ENCODE measurements around the gene SCP2D1. TPM values are rescaled to one million over a fixed set of nuclear protein-coding genes. Genes with fewer than 3 reads are reported as not detected.

SCP2D1 gene
- polyA plus RNA-seq, 1 of the 3 experiments (the other 2 are of a cell fraction), result not detected

DNA sequence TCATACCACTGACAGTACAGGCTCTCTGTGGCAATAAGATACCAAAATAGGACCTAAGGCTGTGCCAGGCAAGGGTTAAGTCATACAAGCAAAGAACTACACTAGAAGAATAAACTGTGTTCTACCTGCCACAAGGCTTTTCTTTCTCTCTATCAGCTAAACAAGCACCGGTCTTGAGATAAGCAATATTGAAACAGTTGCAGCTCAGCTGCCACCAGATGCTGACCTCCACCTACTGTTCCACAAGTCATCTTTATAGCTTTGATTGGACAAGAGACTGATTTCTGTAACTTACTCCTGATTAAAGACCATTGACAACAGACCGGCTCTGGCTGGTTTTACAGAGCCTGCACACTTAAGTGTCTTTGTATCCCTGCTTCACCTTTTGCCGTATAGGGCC, 24.1 kb downstream of the SCP2D1 start:
- no peak overlapping the region for H3K4me3 ChIP-seq (ENCODE audit: low read depth in 2 of 2, low read length in 1 of 2)
- POLR2A ChIA-PET, result no interaction called here
- no peaks in the 10 kb centered on the region for H3K4me1 ChIP-seq (ENCODE audit: control insufficient read depth in 1 of 2, insufficient read depth in 2 of 2, low read depth in 1 of 2, low read length in 1 of 2)
- no peaks in the 10 kb centered on the region for H3K9me2 ChIP-seq
- no peak for DNase-seq
- H3F3A ChIP-seq (replicated peaks; ENCODE audit: insufficient read depth), result peaks cover 4% of the 10 kb centered on the region
- TF ChIP-seq, protein P1, sequence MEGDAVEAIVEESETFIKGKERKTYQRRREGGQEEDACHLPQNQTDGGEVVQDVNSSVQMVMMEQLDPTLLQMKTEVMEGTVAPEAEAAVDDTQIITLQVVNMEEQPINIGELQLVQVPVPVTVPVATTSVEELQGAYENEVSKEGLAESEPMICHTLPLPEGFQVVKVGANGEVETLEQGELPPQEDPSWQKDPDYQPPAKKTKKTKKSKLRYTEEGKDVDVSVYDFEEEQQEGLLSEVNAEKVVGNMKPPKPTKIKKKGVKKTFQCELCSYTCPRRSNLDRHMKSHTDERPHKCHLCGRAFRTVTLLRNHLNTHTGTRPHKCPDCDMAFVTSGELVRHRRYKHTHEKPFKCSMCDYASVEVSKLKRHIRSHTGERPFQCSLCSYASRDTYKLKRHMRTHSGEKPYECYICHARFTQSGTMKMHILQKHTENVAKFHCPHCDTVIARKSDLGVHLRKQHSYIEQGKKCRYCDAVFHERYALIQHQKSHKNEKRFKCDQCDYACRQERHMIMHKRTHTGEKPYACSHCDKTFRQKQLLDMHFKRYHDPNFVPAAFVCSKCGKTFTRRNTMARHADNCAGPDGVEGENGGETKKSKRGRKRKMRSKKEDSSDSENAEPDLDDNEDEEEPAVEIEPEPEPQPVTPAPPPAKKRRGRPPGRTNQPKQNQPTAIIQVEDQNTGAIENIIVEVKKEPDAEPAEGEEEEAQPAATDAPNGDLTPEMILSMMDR (IDR thresholded peaks at IDR 0.05), result no peak
- TF ChIP-seq TAF1 (IDR thresholded peaks at IDR 0.05; ENCODE audit: borderline replicate concordance, low read depth, low read length) (no peak), POLR2AphosphoS5 (IDR thresholded peaks at IDR 0.05; ENCODE audit: low read depth, low read length) (no peak)
- no peaks in the 10 kb centered on the region for H4K20me1 ChIP-seq (ENCODE audit: insufficient read depth)
- no peak overlapping the region for H3K4me2 ChIP-seq
- no peaks in the 10 kb centered on the region for H3K79me2 ChIP-seq (ENCODE audit: insufficient read depth)
- CTCF ChIA-PET, result no interaction called here
- 39% methylated on average over 3 of the region's 3 CpGs for WGBS (ENCODE audit: low lambda C conversion rate)
- H3K27ac ChIP-seq (ENCODE audit: low read depth in 2 of 2, low read length in 1 of 2), result no peak overlapping the region
- no peaks in the 10 kb centered on the region for H3K9me3 ChIP-seq
- no peaks in the 10 kb centered on the region for H3K36me3 ChIP-seq (replicated peaks in 1 of 2; ENCODE audit: control insufficient read depth in 1 of 2, insufficient read depth in 2 of 2, low read length in 1 of 2)
- H3K27me3 ChIP-seq (ENCODE audit: insufficient read depth), result no peaks in the 10 kb centered on the region
- no peak overlapping the region for H2AFZ ChIP-seq (ENCODE audit: low read depth)
- no peak overlapping the region for H3K9ac ChIP-seq

DNA sequence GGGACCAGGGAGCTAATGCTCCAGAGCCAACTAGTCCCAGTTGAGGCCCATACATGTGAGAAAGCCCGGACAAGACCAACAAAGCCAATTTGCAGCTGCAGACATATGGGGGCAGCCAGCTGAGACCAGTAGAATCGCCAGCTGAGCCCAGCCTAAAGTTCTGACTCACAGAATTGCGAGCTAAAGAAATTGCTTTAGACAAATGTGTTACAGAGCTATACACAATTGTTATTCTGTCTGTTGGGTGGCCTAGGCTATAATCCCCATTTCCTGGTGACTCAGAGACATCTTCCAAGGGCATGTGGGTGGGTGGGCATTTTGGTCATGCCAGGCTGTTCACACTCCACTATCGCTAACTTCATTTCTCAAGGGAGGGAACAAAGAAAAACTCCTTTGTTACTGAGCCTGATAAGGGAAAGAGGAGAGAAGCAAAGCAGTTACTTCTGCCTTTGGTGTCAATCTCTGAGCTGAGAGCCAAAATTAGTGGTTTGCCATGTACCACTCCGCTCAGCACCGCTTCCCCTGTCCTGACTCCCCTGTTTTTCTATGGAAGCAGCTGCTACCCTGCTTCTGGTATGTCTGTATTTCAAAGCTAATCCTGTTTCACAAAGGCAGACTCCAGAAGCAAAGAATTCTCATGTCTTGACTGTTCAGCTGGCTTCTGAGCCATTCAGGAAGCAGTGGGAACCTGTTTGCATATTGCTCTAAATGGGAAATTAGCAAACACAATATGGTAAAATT, 26.1 kb downstream of the SCP2D1 start:
- Histone ChIP-seq H3K27me3 (ENCODE audit: insufficient read depth) (no peaks in the 10 kb centered on the region), H2AFZ (ENCODE audit: low read depth) (no peak overlapping the region), H4K20me1 (ENCODE audit: insufficient read depth) (no peaks in the 10 kb centered on the region), H3K9me2 (no peaks in the 10 kb centered on the region), H3K9ac (no peak overlapping the region), H3K36me3 (replicated peaks in 1 of 2; ENCODE audit: control insufficient read depth in 1 of 2, insufficient read depth in 2 of 2, low read length in 1 of 2) (no peaks in the 10 kb centered on the region), H3K79me2 (ENCODE audit: insufficient read depth) (no peaks in the 10 kb centered on the region), H3K4me3 (ENCODE audit: low read depth in 2 of 2, low read length in 1 of 2) (no peak overlapping the region), H3K4me1 (ENCODE audit: control insufficient read depth in 1 of 2, insufficient read depth in 2 of 2, low read depth in 1 of 2, low read length in 1 of 2) (no peaks in the 10 kb centered on the region), H3K27ac (ENCODE audit: low read depth in 2 of 2, low read length in 1 of 2) (no peak overlapping the region), H3F3A (replicated peaks; ENCODE audit: insufficient read depth) (peaks cover 4% of the 10 kb centered on the region), H3K4me2 (no peak overlapping the region), H3K9me3 (no peaks in the 10 kb centered on the region)
- POLR2A ChIA-PET, result no interaction called here
- CTCF ChIA-PET, result no interaction called here
- 38% methylated on average over 6 of the region's 6 CpGs for WGBS (ENCODE audit: low lambda C conversion rate)
- TF ChIP-seq SMC3 (IDR thresholded peaks at IDR 0.05; ENCODE audit: low read depth, low read length) (no peak), RAD21 (IDR thresholded peaks at IDR 0.05; ENCODE audit: low read length) (no peak), RXRA (IDR thresholded peaks at IDR 0.05; ENCODE audit: borderline replicate concordance, low read depth) (no peak)
- TF ChIP-seq, protein P2, sequence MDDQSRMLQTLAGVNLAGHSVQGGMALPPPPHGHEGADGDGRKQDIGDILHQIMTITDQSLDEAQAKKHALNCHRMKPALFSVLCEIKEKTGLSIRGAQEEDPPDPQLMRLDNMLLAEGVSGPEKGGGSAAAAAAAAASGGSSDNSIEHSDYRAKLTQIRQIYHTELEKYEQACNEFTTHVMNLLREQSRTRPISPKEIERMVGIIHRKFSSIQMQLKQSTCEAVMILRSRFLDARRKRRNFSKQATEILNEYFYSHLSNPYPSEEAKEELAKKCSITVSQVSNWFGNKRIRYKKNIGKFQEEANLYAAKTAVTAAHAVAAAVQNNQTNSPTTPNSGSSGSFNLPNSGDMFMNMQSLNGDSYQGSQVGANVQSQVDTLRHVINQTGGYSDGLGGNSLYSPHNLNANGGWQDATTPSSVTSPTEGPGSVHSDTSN (IDR thresholded peaks at IDR 0.05), result no peak
- DNase-seq, result no peak

DNA sequence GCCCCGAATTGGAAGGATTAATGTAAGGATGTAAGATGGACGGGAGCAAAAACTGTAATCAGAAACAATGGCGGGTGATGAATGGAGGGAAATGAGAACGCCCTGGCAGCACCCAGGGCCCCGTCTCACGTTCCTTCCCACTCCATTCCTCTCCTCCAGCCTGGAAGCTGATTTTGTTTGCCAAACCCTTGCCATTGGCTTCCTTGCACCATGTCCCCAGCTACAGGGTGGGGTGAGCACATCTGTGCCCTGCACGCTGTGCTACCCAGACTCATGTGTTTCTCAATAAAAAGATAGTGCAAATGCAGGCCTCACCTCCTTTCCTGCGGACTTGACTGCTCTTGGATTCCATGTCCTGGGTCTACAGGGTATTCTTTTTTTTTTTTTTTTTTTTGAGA, 26.7 kb downstream of the SCP2D1 start:
- Histone ChIP-seq H3K9me2 (no peaks in the 10 kb centered on the region), H3K9me3 (no peaks in the 10 kb centered on the region), H4K20me1 (ENCODE audit: insufficient read depth) (no peaks in the 10 kb centered on the region), H3K9ac (no peak overlapping the region), H2AFZ (ENCODE audit: low read depth) (no peak overlapping the region), H3F3A (replicated peaks; ENCODE audit: insufficient read depth) (peaks cover 4% of the 10 kb centered on the region), H3K4me2 (no peak overlapping the region), H3K79me2 (ENCODE audit: insufficient read depth) (no peaks in the 10 kb centered on the region), H3K4me3 (ENCODE audit: low read depth in 2 of 2, low read length in 1 of 2) (no peak overlapping the region), H3K36me3 (replicated peaks in 1 of 2; ENCODE audit: control insufficient read depth in 1 of 2, insufficient read depth in 2 of 2, low read length in 1 of 2) (no peaks in the 10 kb centered on the region), H3K27ac (ENCODE audit: low read depth in 2 of 2, low read length in 1 of 2) (no peak overlapping the region), H3K4me1 (ENCODE audit: control insufficient read depth in 1 of 2, insufficient read depth in 2 of 2, low read depth in 1 of 2, low read length in 1 of 2) (no peaks in the 10 kb centered on the region), H3K27me3 (ENCODE audit: insufficient read depth) (no peaks in the 10 kb centered on the region)
- ChIA-PET CTCF (no interaction called here), POLR2A (no interaction called here)
- DNase-seq, result no peak
- TF ChIP-seq RAD21 (IDR thresholded peaks at IDR 0.05; ENCODE audit: low read length) (no peak), FOXM1 (IDR thresholded peaks at IDR 0.05; ENCODE audit: low read depth) (no peak), SIN3A (IDR thresholded peaks at IDR 0.05; ENCODE audit: borderline replicate concordance, low read depth, low read length) (no peak), EZH2phosphoT487 (IDR thresholded peaks at IDR 0.05; ENCODE audit: borderline replicate concordance, low read depth) (no peak), RFX5 (IDR thresholded peaks at IDR 0.05; ENCODE audit: low read length) (no peak), MXI1 (IDR thresholded peaks at IDR 0.05; ENCODE audit: low read depth, low read length) (no peak), GABPA (IDR thresholded peaks at IDR 0.05; ENCODE audit: low read depth) (no peak), POLR2AphosphoS5 (IDR thresholded peaks at IDR 0.05; ENCODE audit: low read depth, low read length) (no peak), EP300 (IDR thresholded peaks at IDR 0.05; ENCODE audit: borderline replicate concordance in 1 of 2, low read depth in 1 of 2, low read length in 1 of 2) (no peak), CHD2 (IDR thresholded peaks at IDR 0.05; ENCODE audit: low read length, partially characterized antibody) (no peak)
- TF ChIP-seq, protein P3, sequence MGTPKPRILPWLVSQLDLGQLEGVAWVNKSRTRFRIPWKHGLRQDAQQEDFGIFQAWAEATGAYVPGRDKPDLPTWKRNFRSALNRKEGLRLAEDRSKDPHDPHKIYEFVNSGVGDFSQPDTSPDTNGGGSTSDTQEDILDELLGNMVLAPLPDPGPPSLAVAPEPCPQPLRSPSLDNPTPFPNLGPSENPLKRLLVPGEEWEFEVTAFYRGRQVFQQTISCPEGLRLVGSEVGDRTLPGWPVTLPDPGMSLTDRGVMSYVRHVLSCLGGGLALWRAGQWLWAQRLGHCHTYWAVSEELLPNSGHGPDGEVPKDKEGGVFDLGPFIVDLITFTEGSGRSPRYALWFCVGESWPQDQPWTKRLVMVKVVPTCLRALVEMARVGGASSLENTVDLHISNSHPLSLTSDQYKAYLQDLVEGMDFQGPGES (IDR thresholded peaks at IDR 0.05; ENCODE audit: low read depth, low read length), result no peak
- TF ChIP-seq, protein P2 (IDR thresholded peaks at IDR 0.05), result no peak
- 52% methylated on average over 8 of the region's 8 CpGs for WGBS (ENCODE audit: low lambda C conversion rate)
